Kidney (tissue), 14 donors: ENCODE data around the gene CHDH. TPM values are rescaled to one million over a fixed set of nuclear protein-coding genes. Genes with fewer than 3 reads are reported as not detected.

Experiments
- DNase-seq, 5 donors: peaks; one replicate each; pipeline ENCODE4 v3.0.0-alpha.2; 2013 to 2020
- FAIRE-seq: peaks from 2 replicates; lab custom pipeline; 2012; peaks lifted over from hg19 to GRCh38; lab: Jason Lieb, UNC
- H3K27ac ChIP-seq, 2 donors: one replicate each; pipeline ENCODE4 v1.7.0; 2013; ENCODE audit warnings: low read depth in 2 of 2, low read length in 2 of 2, inconsistent platforms in 1 of 2
- H3K27me3 ChIP-seq: one replicate; pipeline ENCODE4 v1.7.1; 2013; ENCODE audit warnings: low read length, inconsistent platforms; ENCODE audit not compliant: control insufficient read depth, insufficient read depth
- H3K36me3 ChIP-seq, 3 donors: one replicate each; pipeline versions ENCODE4 v1.7.0 to v1.7.1; 2013; ENCODE audit warnings: low read length in 3 of 3, control low read depth in 1 of 3, inconsistent platforms in 1 of 3; ENCODE audit not compliant: insufficient read depth in 3 of 3, control insufficient read depth in 2 of 3
- H3K4me1 ChIP-seq, 3 donors: one replicate each; pipeline versions ENCODE4 v1.7.0 to v1.7.1; 2013; ENCODE audit warnings: low read length in 3 of 3, inconsistent platforms in 1 of 3, low read depth in 1 of 3; ENCODE audit not compliant: control insufficient read depth in 2 of 3, insufficient read depth in 2 of 3
- H3K4me3 ChIP-seq, 3 donors: one replicate each; pipeline versions ENCODE4 v1.7.0 to v1.8.1; 2013; ENCODE audit warnings: low read length in 3 of 3, control low read depth in 1 of 3, inconsistent platforms in 1 of 3
- H3K9ac ChIP-seq, 3 donors: one replicate each; pipeline versions ENCODE4 v1.7.0 to v1.7.1; 2013; ENCODE audit warnings: low read length in 3 of 3, control low read depth in 1 of 3, inconsistent platforms in 1 of 3
- H3K9me3 ChIP-seq, 3 donors: one replicate each; pipeline versions ENCODE4 v1.7.0 to v1.7.1; 2013; ENCODE audit warnings: low read length in 3 of 3, control low read depth in 1 of 3, inconsistent platforms in 1 of 3; ENCODE audit not compliant: control insufficient read depth in 2 of 3, insufficient read depth in 1 of 3
- CTCF ChIP-seq: IDR thresholded peaks from 3 replicates; pipeline ENCODE4 v1.5.1; 2012; ENCODE audit warnings: mild to moderate bottlenecking, moderate library complexity, borderline replicate concordance; ENCODE audit not compliant: insufficient read depth; ENCODE audit errors: extremely low read depth
- intact Hi-C: fragments of 100-400 bp; cut with DNase I; formaldehyde crosslinking; loops from one replicate; pipeline ENCODE4 v1.11.1; 2022
- polyA plus RNA-seq: library from polyadenylated mRNA; stranded (reverse); fragments of 350-450 nt; fragmentation: Illumina TruSeq; extraction: RNeasy Lipid Tissue Mini Kit (QIAGEN cat#74804); gene quantifications from one replicate; pipeline ENCODE4 v1.2.3, GENCODE V29; 2014; ENCODE audit warnings: low read depth, low replicate concordance; ENCODE audit not compliant: insufficient read depth
- total RNA-seq: library from RNA; stranded (reverse); fragmentation: NEBNext Ultra II Directional; extraction: Animal tissue kit (Norgen Biotek cat#: 25700); gene quantifications from one replicate; pipeline ENCODE4 v1.2.1, GENCODE V29; 2021
- donor health status: control.
- donor health status: control.
- donor health status: control.
- donor health status: control.
- donor health status: control.
- donor health status: DM: yes; HTN: yes; CAD: no.
- donor health status: Normal renal cell carcinoma (clear cell type).

The CHDH gene
- total and polyA plus RNA-seq, 2 donors from 2014 or later: 26.5 to 33.4 TPM

GRCh38 chr3:53858096-53858741, 12.0 kb upstream of the CHDH start:
- Histone ChIP-seq H3K27ac (peak overlapping the region; percentile 34 to 44), H3K9me3 (no peaks in the 10 kb centered on the region), H3K9ac (no peak overlapping the region), H3K27me3 (no peaks in the 10 kb centered on the region), H3K4me1 (peaks cover 0 to 8% (median under 1%) of the 10 kb centered on the region in 3 donors), H3K36me3 (peaks cover 3 to 5% (median 3%) of the 10 kb centered on the region in 3 donors), H3K4me3 (no peak overlapping the region)
- DNase-seq (no peak), FAIRE-seq (no peak)
- intact Hi-C loops: no loop called here
- no peak for TF ChIP-seq CTCF

GRCh38 chr3:53856964-53857363, 10.7 kb upstream of the CHDH start:
- peaks cover 0 to 6% (median 5%) of the 10 kb centered on the region in 3 donors for H3K36me3 ChIP-seq
- H3K27me3 ChIP-seq: no peaks in the 10 kb centered on the region
- no peak overlapping the region for H3K27ac ChIP-seq
- no peaks in the 10 kb centered on the region for H3K9me3 ChIP-seq
- no peak overlapping the region for H3K9ac ChIP-seq
- no peak for TF ChIP-seq CTCF
- FAIRE-seq: no peak
- no peak overlapping the region for H3K4me3 ChIP-seq
- H3K4me1 ChIP-seq: peaks cover 0 to 8% (median 0%) of the 10 kb centered on the region in 3 donors
- intact Hi-C loops: no loop called here
- no peak for DNase-seq

DNA sequence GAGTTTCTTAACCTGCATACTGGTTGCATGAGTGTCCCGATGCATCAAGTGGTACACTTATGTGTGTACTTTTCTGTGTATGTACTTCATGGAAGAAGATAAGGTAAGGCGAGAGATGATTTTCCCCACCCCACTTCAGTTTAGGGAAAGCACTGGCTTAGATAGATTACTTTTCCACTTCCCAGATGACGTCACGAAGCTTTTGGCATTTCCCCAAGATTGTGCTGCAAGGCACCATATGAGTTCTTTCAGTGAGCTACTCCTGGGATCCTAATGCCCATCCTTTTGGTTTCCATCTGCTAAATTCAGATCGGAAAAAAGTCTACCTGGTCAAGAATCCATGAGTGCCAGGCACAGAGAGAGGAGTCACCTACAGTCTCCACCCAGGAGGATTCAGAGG, 4.7 kb upstream of the CHDH start:
- Histone ChIP-seq H3K27me3 (peaks cover 7% of the 10 kb centered on the region), H3K4me3 (no peak overlapping the region), H3K9ac (no peak overlapping the region), H3K36me3 (peaks cover 0 to 2% (median 0%) of the 10 kb centered on the region in 3 donors), H3K4me1 (peaks cover 0 to 5% (median 0%) of the 10 kb centered on the region in 3 donors), H3K27ac (no peak overlapping the region), H3K9me3 (no peaks in the 10 kb centered on the region)
- intact Hi-C loops: no loop called here
- DNase-seq: peak in 1 of 5 donors; percentile 62
- FAIRE-seq: no peak
- TF ChIP-seq CTCF: no peak
